Lung (tissue), 12 donors: Measurements from ENCODE around the gene TET2. TPM values are rescaled to one million over a fixed set of nuclear protein-coding genes. Genes with fewer than 3 reads are reported as not detected.

Experiments used
- ATAC-seq: fragments of 200-7000 bp; cut with Tn5 transposase; one replicate; pipeline ENCODE4 v1.9.1; 2020; ENCODE audit warnings: moderate number of reproducible peaks; ENCODE audit not compliant: insufficient read depth, low FRiP score
- DNase-seq, 3 donors: peaks; one replicate each; pipeline ENCODE4 v3.0.0-alpha.2; 2013 to 2017
- H3K27ac ChIP-seq, 2 donors: one replicate each; pipeline ENCODE4 v1.5.1; 2013; ENCODE audit warnings: mild to moderate bottlenecking in 2 of 2, moderate library complexity in 2 of 2, control low read depth in 1 of 2, inconsistent platforms in 1 of 2, low read depth in 1 of 2, low read length in 1 of 2
- H3K27me3 ChIP-seq, 3 donors: one replicate each; pipeline ENCODE4 v1.5.1; 2013; ENCODE audit warnings: low read length in 2 of 3; ENCODE audit not compliant: control insufficient read depth in 3 of 3, insufficient read depth in 3 of 3
- H3K36me3 ChIP-seq, 4 donors: one replicate each; pipeline ENCODE4 v1.5.1; 2013; ENCODE audit warnings: low read length in 4 of 4, mild to moderate bottlenecking in 1 of 4, moderate library complexity in 1 of 4; ENCODE audit not compliant: control insufficient read depth in 4 of 4, insufficient read depth in 4 of 4
- H3K4me1 ChIP-seq, 5 donors: one replicate each; pipeline ENCODE4 v1.5.1; 2013; ENCODE audit warnings: low read length in 5 of 5, mild to moderate bottlenecking in 2 of 5, moderate library complexity in 1 of 5; ENCODE audit not compliant: control insufficient read depth in 5 of 5, insufficient read depth in 5 of 5
- H3K4me3 ChIP-seq: one replicate; pipeline ENCODE4 v1.5.1; 2013; ENCODE audit warnings: mild to moderate bottlenecking, control low read depth, moderate library complexity
- H3K9ac ChIP-seq, 2 donors: one replicate each; pipeline ENCODE4 v1.5.1; 2013; ENCODE audit warnings: low read length in 2 of 2, control low read depth in 1 of 2; ENCODE audit not compliant: insufficient read depth in 1 of 2
- H3K9me3 ChIP-seq, 4 donors: one replicate each; pipeline ENCODE4 v1.5.1; 2013; ENCODE audit warnings: low read length in 3 of 4, mild to moderate bottlenecking in 1 of 4, moderate library complexity in 1 of 4; ENCODE audit not compliant: control insufficient read depth in 4 of 4, insufficient read depth in 3 of 4
- WGBS, 2 donors: extraction: QIAGEN DNeasy Blood & Tissue Kit; methylation state at CpG; one replicate each; pipeline ENCODE4 v1.1.7; 2013; 5-methylcytosine and 5-hydroxymethylcytosine counted together
- polyA plus RNA-seq, 2 donors: library from polyadenylated mRNA; stranded (reverse); fragments of 200-250 nt; gene quantifications; one replicate each; pipeline ENCODE4 v1.2.1, GENCODE V29; 2013
- total RNA-seq, 2 donors: library from RNA; depleted of rRNA in 1 of 2; stranded (reverse); fragments of >200 nt in 1 of 2; gene quantifications; one replicate each; pipeline ENCODE4 v1.2.1, GENCODE V29; 2014 to 2021
- TF ChIP-seq, protein P1 (sequence below): IDR thresholded peaks from 2 replicates; pipeline ENCODE4 v1.5.1; 2012; ENCODE audit warnings: mild to moderate bottlenecking; ENCODE audit errors: control extremely low read depth, extremely low read depth
- donor health status: control.
- donor health status: control.
- donor health status: Bipolar disorder and iron deficiency.
- donor health status: healthy.
- donor health status: DM: yes; HTN: yes; CAD: no.

Gene TET2
- total and polyA plus RNA-seq, 4 donors: 4.1 to 72.2 (median 16.5) TPM

GRCh38 chr4:105126311-105127169 lies 20.1 kb upstream of the TET2 start:
- TF ChIP-seq, protein P1, sequence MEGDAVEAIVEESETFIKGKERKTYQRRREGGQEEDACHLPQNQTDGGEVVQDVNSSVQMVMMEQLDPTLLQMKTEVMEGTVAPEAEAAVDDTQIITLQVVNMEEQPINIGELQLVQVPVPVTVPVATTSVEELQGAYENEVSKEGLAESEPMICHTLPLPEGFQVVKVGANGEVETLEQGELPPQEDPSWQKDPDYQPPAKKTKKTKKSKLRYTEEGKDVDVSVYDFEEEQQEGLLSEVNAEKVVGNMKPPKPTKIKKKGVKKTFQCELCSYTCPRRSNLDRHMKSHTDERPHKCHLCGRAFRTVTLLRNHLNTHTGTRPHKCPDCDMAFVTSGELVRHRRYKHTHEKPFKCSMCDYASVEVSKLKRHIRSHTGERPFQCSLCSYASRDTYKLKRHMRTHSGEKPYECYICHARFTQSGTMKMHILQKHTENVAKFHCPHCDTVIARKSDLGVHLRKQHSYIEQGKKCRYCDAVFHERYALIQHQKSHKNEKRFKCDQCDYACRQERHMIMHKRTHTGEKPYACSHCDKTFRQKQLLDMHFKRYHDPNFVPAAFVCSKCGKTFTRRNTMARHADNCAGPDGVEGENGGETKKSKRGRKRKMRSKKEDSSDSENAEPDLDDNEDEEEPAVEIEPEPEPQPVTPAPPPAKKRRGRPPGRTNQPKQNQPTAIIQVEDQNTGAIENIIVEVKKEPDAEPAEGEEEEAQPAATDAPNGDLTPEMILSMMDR: no peak
- H3K36me3 ChIP-seq: no peaks in the 10 kb centered on the region
- H3K9ac ChIP-seq: no peak overlapping the region
- H3K27ac ChIP-seq: no peak overlapping the region
- DNase-seq: peak; percentile 14 to 88 (median 85)
- WGBS, 2 donors: 76 to 86% methylated on average over 3 of the region's 3 CpGs
- no peaks in the 10 kb centered on the region for H3K27me3 ChIP-seq
- no peak for ATAC-seq
- H3K4me3 ChIP-seq: no peak overlapping the region
- H3K9me3 ChIP-seq: no peaks in the 10 kb centered on the region
- peaks cover 0 to 37% (median 0%) of the 10 kb centered on the region in 5 donors for H3K4me1 ChIP-seq

DNA sequence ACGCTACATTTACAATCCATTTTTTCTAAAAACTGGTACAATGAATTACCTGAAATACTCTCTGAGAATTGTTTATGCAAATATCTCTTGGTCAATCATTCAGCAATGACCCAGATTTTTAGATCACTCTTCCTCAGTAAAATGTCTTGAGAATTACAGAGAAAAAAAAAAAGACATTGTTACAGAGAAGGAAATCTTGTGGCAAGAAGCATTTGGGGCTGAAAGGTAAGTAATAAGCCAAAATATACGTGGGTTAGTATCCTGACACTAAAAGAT lies 19.6 kb upstream of the TET2 start:
- Histone ChIP-seq H3K9ac (no peak overlapping the region), H3K4me1 (peaks cover 0 to 37% (median 0%) of the 10 kb centered on the region in 5 donors), H3K4me3 (no peak overlapping the region), H3K36me3 (no peaks in the 10 kb centered on the region), H3K27ac (no peak overlapping the region), H3K9me3 (no peaks in the 10 kb centered on the region), H3K27me3 (no peaks in the 10 kb centered on the region)
- TF ChIP-seq, protein P1: no peak
- 73 to 79% methylated on average over 2 of the region's 2 CpGs for WGBS, 2 donors
- DNase-seq (no peak), ATAC-seq (no peak)

- H3K9me3 ChIP-seq: no peaks in the 10 kb centered on the region
- no peak overlapping the region for H3K4me3 ChIP-seq
- H3K27me3 ChIP-seq: no peaks in the 10 kb centered on the region
- no peak overlapping the region for H3K9ac ChIP-seq
- 46 to 59% methylated on average over 1 of the region's 1 CpG for WGBS, 2 donors
- peaks cover 0 to 37% (median 0%) of the 10 kb centered on the region in 5 donors for H3K4me1 ChIP-seq
- TF ChIP-seq, protein P1: no peak
- H3K27ac ChIP-seq: no peak overlapping the region
- no peak for DNase-seq
- H3K36me3 ChIP-seq: no peaks in the 10 kb centered on the region
- no peak for ATAC-seq
Measured at GRCh38 chr4:105128208-105128607, 18.5 kb upstream of the TET2 start.
